IPS-15b (cell line): ENCODE results near the gene EFCC1.

ENCODE experiments used
- H3K27me3 ChIP-seq: one replicate; pipeline ENCODE4 v1.6.1; 2013; ENCODE audit warnings: low read length; ENCODE audit not compliant: control insufficient read depth, insufficient read depth
- H3K36me3 ChIP-seq: one replicate; pipeline ENCODE4 v1.6.1; 2013; ENCODE audit warnings: low read length; ENCODE audit not compliant: control insufficient read depth, insufficient read depth
- H3K4me1 ChIP-seq: one replicate; pipeline ENCODE4 v1.6.1; 2013; ENCODE audit warnings: mild to moderate bottlenecking, low read length; ENCODE audit not compliant: control insufficient read depth, insufficient read depth
- H3K4me3 ChIP-seq: one replicate; pipeline ENCODE4 v1.5.1; 2013; ENCODE audit warnings: low read depth, low read length
- H3K9ac ChIP-seq: one replicate; pipeline ENCODE4 v1.6.1; 2013; ENCODE audit warnings: low read depth, mild to moderate bottlenecking, low read length
- H3K9me3 ChIP-seq: one replicate; pipeline ENCODE4 v1.6.1; 2013; ENCODE audit warnings: mild to moderate bottlenecking, low read length; ENCODE audit not compliant: control insufficient read depth, insufficient read depth

EFCC1 gene, protein sequence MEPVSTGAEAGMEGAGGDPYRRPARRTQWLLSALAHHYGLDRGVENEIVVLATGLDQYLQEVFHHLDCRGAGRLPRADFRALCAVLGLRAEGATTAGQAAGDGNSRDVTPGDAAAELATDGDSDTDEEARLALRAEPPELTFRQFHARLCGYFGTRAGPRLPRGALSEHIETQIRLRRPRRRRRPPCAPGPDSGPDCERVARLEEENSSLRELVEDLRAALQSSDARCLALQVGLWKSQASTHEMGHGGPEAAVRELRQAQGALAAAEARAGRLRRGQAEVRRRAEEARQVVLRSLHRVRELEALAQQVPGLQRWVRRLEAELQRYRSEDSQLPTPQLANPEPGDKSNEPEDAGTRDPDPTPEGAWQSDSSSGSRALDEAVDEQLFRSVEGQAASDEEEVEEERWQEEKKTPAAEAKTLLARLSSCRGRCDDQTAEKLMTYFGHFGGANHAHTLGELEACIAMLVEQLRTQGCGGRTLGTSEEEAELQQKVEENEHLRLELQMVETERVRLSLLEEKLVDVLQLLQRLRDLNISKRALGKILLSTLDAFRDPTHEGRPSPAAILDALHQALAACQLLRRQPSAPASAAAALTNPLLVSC

DNA sequence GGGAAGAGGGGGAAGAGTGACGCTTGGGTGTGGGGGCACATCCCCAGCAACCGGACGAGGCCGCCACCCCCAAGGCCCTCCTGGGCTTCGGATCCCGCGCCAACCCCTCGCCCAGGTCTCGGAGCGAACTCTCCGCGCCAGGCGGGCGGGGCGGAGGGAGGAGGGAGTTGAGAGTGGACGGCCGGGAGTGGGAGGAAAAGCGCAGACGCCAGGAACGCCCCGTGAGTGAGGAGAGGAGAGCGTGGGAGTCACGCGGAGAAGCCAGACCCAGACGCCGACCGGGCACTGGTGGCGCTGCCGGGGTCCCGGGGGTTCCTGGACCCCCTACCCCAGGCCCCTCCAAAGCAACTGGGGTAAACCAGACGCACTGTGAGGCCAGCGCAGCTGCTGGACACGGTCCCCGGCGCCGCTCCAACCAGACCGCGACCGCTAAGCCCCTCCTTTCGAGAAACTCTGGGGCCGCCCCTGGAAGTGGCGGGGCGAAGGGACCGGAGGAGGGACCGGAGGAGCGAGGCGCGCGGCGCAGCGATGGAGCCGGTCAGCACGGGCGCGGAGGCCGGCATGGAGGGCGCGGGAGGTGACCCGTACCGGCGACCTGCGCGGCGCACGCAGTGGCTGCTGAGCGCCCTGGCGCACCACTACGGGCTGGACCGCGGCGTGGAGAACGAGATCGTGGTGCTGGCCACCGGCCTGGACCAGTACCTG, at the start of gene EFCC1:
TSS of gene EFCC1 (plus strand) at position 204 of the 705 bp plus-strand sequence. CDS start at position 529, 325 bp downstream.
- Histone ChIP-seq H3K27me3 (peaks cover 96% of the 10 kb centered on the region), H3K36me3 (no peaks in the 10 kb centered on the region), H3K4me1 (peaks cover 15% of the 10 kb centered on the region), H3K9me3 (no peaks in the 10 kb centered on the region), H3K4me3 (peak within 1 kb of the TSS; percentile 75), H3K9ac (no peak within 1 kb of the TSS)

DNA sequence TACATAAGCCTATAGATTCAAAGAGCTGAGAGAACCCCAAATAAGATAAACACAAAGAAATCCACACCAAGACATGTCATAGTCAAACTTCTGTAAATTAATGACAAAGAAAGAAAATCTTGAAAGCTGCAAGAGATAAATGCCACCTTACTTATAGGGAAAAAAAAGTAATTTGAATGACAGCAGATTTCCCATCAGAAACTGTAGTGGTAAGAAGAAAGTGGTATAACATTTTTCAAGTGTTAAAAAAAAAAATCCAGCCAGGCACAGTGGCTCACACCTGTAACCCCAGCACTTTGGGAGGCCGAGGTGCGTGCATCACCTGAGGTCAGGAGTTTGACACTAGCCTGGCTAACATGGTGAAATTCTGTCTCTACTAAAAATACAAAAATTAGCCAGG, 44.7 kb upstream of the EFCC1 start:
- Histone ChIP-seq H3K27me3 (no peaks in the 10 kb centered on the region), H3K36me3 (no peaks in the 10 kb centered on the region), H3K4me1 (no peaks in the 10 kb centered on the region), H3K9ac (no peak overlapping the region), H3K9me3 (no peaks in the 10 kb centered on the region), H3K4me3 (no peak overlapping the region)

DNA sequence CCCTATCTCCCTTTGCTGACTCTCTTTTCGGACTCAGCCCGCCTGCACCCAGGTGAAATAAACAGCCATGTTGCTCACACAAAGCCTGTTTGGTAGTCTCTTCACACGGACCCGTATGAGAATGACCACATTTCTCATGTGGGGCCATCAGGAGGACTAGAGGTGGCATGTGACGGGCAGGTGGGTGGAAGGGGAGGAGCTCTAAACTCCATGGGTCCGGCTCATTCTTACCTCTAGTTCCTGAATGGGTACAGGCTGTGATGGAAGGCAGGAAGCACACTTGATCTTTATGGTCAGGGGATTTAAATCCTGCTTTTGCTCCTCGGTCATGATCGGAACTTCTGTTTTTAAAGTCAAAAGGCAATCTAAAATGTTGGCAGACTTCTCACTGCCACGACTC, 35.8 kb upstream of the EFCC1 start:
- Histone ChIP-seq H3K4me1 (no peaks in the 10 kb centered on the region), H3K27me3 (no peaks in the 10 kb centered on the region), H3K9ac (no peak overlapping the region), H3K4me3 (no peak overlapping the region), H3K36me3 (no peaks in the 10 kb centered on the region), H3K9me3 (no peaks in the 10 kb centered on the region)

DNA sequence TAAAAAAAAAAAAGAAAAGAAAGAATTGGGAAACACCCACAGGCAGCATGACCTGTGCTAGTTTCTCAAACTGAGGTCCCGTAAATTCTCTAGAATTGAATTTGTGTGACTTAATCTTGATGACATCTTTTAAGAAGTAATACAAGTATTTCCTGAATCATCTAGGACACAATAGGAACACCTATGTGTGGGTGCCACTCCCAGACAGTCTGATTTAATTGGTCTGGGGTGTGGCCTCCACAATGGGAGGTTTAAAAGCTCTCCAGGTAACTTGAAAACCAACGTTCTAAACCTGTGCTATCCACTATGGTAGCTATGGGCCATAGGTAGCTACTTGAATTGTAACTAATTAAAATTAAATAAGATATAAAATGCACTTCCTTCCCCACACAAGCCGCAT, 35.3 kb upstream of the EFCC1 start:
- Histone ChIP-seq H3K4me3 (no peak overlapping the region), H3K9me3 (no peaks in the 10 kb centered on the region), H3K27me3 (no peaks in the 10 kb centered on the region), H3K36me3 (no peaks in the 10 kb centered on the region), H3K4me1 (no peaks in the 10 kb centered on the region), H3K9ac (no peak overlapping the region)

DNA sequence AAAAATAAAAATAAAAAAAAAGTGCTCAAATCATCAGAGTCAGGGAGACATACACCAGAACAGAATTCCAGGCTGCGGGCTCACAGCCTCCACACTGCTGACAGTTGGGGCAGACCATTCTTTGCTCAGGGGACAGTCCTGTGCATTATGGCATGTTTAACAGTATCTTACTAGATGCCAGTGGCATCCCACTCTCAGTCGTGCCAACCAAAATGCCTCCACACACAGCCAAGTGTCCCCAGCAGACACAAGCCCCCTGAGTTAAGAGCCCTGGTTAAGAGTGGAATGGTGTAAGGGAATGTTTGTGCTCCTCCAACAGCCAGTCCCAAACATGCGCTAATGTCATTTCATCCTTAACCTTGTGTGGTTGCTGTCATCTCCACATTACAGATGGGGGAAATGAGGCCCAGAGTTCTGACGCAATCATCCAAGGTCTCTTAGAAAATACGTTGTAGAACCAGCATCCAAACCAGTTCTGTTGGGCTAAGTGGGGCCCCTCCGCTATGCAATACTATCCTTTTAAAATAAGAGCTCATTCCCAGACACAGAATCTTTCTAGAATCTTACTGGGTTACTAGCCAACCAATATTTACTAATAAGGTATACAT, 33.3 kb upstream of the EFCC1 start:
- H3K4me1 ChIP-seq: no peaks in the 10 kb centered on the region
- no peak overlapping the region for H3K4me3 ChIP-seq
- no peaks in the 10 kb centered on the region for H3K9me3 ChIP-seq
- no peaks in the 10 kb centered on the region for H3K27me3 ChIP-seq
- no peaks in the 10 kb centered on the region for H3K36me3 ChIP-seq
- H3K9ac ChIP-seq: no peak overlapping the region

DNA sequence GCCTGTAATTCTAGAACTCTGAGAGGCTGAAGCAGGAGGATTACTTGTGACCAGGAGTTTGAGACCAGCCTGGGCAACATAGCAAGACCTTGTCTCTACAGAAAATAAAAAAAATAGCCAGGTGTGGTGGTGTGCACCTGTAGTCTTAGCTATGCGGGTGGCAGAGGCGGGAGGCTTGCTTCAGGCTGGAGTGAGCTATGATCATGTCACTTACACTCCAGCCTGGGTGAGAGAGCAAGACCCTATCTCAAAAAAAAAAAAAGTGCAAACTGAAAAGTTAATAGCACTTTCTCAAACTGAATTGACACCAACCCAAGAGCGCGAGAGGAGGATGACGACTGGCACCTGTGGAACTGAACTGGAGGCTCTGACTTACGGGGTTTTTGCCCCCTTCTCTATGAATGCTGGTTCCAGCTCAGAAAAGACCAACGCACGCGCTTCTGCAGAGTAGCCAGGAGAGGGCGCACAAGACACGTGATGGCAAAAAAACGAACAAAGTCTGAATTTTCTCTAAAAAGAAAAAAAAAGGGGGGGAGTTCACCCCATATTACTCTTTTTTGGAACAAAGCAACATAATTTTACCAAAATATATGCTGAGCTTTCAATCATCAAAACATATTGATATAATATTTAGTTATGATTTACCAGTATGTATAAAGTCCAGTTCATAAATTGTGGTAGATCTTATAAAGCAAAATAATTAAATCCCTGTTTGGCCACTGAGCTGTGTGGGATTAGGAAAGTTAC, 30.9 kb upstream of the EFCC1 start:
- Histone ChIP-seq H3K4me1 (no peaks in the 10 kb centered on the region), H3K9me3 (no peaks in the 10 kb centered on the region), H3K27me3 (no peaks in the 10 kb centered on the region), H3K4me3 (no peak overlapping the region), H3K36me3 (no peaks in the 10 kb centered on the region), H3K9ac (no peak overlapping the region)

DNA sequence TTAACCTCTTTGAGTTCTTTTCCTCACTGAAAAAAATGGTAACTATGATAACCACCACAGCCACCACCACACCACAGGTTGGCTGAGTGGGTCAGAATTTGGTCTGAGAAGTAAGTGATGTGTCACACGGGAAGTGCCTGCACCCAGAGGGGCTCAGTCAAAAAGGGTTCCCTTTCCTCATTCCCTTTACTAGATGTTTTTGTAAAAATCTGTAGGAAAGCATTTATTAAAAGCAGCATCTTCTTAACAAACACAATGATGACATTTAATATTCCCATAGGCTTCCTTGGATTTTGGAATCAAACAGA, 30.4 kb upstream of the EFCC1 start:
- Histone ChIP-seq H3K4me3 (no peak overlapping the region), H3K9me3 (no peaks in the 10 kb centered on the region), H3K36me3 (no peaks in the 10 kb centered on the region), H3K4me1 (no peaks in the 10 kb centered on the region), H3K9ac (no peak overlapping the region), H3K27me3 (no peaks in the 10 kb centered on the region)

DNA sequence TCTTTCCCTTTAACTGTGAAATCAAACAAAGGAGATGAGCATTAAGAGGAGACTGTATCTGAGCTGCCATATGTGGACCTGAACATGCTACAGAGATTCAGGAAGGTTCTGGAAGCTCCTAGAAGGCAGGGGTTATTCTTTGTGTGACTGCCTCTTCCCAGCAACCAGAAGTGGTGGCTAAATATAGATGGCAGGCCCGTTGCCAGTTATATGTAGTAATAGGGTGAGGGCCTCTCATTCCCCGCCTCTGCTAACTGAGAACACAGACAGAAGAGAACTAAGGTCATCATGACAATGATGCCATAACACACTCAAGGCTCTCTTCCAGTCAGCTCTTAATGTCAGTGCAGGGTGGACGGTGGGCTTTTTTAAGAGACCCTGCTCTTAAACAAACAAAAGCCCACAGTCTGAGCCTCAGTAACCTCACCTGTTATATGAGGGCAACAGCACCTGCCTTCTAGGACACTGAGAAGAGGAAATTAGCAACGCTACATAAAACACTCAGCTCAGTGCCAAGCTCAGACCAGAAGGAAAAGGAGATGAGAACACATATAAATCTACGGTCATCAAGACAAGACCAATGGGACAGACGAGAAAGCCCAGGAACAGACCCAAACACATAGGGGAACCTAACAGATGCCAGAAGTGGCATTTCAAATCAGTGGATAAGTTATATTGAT, 29.5 kb upstream of the EFCC1 start:
- Histone ChIP-seq H3K36me3 (no peaks in the 10 kb centered on the region), H3K4me3 (no peak overlapping the region), H3K4me1 (no peaks in the 10 kb centered on the region), H3K9me3 (no peaks in the 10 kb centered on the region), H3K9ac (no peak overlapping the region), H3K27me3 (no peaks in the 10 kb centered on the region)

DNA sequence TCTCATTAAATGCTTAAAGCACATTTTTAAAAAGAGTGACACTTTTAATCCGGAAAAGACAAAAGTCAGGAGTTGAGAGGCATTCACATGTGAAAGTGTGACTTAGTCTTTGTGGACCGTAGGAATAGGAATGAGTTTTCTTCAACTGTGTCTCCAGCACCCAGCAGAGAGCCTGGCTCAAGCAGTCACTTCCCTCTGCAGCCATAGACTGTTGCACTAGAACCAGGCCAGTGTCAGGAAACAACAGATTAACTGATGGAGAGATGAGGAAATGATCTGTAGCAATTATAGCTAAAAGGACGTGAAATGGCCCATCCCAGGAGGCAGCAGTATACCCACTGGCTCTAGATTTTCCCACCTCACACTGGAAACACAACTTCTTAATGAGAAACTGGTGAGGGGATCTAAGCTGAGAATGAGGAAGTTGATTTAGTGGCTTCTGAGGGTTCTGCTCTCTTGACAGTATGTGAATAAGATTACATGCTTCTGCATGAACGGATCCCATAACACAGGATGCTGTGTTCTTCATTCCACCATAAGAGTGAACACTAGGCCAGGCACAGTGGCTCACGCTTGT, 27.0 kb upstream of the EFCC1 start:
- Histone ChIP-seq H3K9me3 (no peaks in the 10 kb centered on the region), H3K4me3 (no peak overlapping the region), H3K36me3 (no peaks in the 10 kb centered on the region), H3K9ac (no peak overlapping the region), H3K27me3 (no peaks in the 10 kb centered on the region), H3K4me1 (no peaks in the 10 kb centered on the region)

DNA sequence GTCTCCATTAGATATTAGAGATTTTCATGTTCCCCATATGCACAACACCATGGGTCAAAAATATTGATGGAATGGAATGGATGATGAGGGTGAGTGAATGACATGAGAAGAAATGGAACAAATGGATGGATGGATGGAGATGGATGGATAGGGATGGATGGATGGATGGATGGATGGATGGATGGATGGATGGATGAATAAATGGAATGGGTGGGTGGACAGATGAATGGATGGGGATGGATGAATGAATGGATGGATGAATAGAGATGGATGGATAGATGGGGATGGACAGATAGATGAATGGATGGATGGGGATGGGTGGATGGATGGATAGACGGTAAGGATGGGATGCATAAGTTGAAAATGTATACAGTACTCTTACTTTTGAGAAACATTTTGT, 25.8 kb upstream of the EFCC1 start:
- H3K4me3 ChIP-seq: no peak overlapping the region

More for the DNA sequence above, 25.8 kb upstream of the EFCC1 start:
- Histone ChIP-seq H3K27me3 (no peaks in the 10 kb centered on the region), H3K9ac (no peak overlapping the region), H3K36me3 (no peaks in the 10 kb centered on the region), H3K4me1 (no peaks in the 10 kb centered on the region), H3K9me3 (no peaks in the 10 kb centered on the region)
